Measurements from ENCODE around the gene ALG2.

GRCh38 chr9:99226054-99226453, 4.3 kb upstream of the ALG2 start:
- TF ChIP-seq CTCF (conservative IDR thresholded peaks at IDR 0.05; ENCODE audit: low read depth, low read length) (no peak), POLR2A (IDR thresholded peaks at IDR 0.05; ENCODE audit: low read depth, low read length) (no peak; the same call in 1 of the 2 replicates), FOS (IDR thresholded peaks at IDR 0.05; ENCODE audit: low read depth, low read length) (no peak), RAD21 (IDR thresholded peaks at IDR 0.05; ENCODE audit: low read length) (no peak)
